GM12878 (cell line): ENCODE measurements around the gene SULT2B1. TPM values are rescaled to one million over a fixed set of nuclear protein-coding genes. Genes with fewer than 3 reads are reported as not detected.

Source experiments
- ATAC-seq: fragments of 200-7000 bp; cut with Tn5 transposase; 3 replicates; pipeline ENCODE4 v1.9.1; 2020; ENCODE audit warnings: mild to moderate bottlenecking, moderate library complexity
- BruUV-seq: library from RNA; stranded (reverse); fragments of 400-500 nt; replicated peaks from 2 replicates; lab custom pipeline; 2021; lab: Mats Ljungman, UMichigan
- CTCF ChIA-PET: fragments of 300-600 bp; sonication (Branson Sonifier 250); formaldehyde crosslinking; extraction: SDS; loops from one replicate; lab custom pipeline; 2021; ENCODE audit warnings: inconsistent platforms; lab: Yijun Ruan, JAX
- POLR2A ChIA-PET: fragments of 350-600 bp; formaldehyde crosslinking; extraction: SDS; loops from one replicate; lab custom pipeline; 2021; ENCODE audit warnings: inconsistent platforms; lab: Charles Lee
- RAD21 ChIA-PET: fragments of 300-600 bp; sonication (Branson Sonifier 250); formaldehyde crosslinking; loops from one replicate; lab custom pipeline; 2023; ENCODE audit warnings: antibody characterized with exemption; ENCODE audit not compliant: unreplicated experiment; lab: Charles Lee
- SMC1A ChIA-PET: fragments of 300-600 bp; sonication (Branson Sonifier 250); formaldehyde crosslinking; loops from one replicate; lab custom pipeline; 2023; ENCODE audit not compliant: unreplicated experiment, uncharacterized antibody; lab: Charles Lee
- DNase-seq: peaks from one replicate; pipeline ENCODE4 v3.0.0-alpha.2; 2011; ENCODE audit warnings: low read depth, low spot score
- FAIRE-seq: peaks from 3 replicates; lab custom pipeline; 2011; peaks lifted over from hg19 to GRCh38; lab: Jason Lieb, UNC
- H2AFZ ChIP-seq: 2 replicates; pipeline ENCODE4 v1.6.0; 2011; ENCODE audit warnings: low read depth, low read length, control low read depth; ENCODE audit not compliant: control insufficient read depth
- H3K27ac ChIP-seq: 2 replicates; pipeline ENCODE4 v1.5.1; 2011; ENCODE audit warnings: control low read depth; ENCODE audit not compliant: control insufficient read depth, insufficient read depth
- H3K27me3 ChIP-seq, 2 experiments: replicated peaks in 1 of 2; 2 replicates each; pipeline versions ENCODE4 v1.6.0 to v1.6.1; 2011; ENCODE audit warnings: low read length in 1 of 2; ENCODE audit not compliant: control insufficient read depth in 2 of 2, insufficient read depth in 2 of 2
- H3K36me3 ChIP-seq, 2 experiments: 2 replicates each; pipeline ENCODE4 v1.5.1; 2011; ENCODE audit warnings: low read length in 1 of 2; ENCODE audit not compliant: control insufficient read depth in 2 of 2, insufficient read depth in 2 of 2
- H3K4me1 ChIP-seq: 2 replicates; pipeline ENCODE4 v1.6.1; 2011; ENCODE audit warnings: mild to moderate bottlenecking, low read length, moderate library complexity, mixed read lengths; ENCODE audit not compliant: control insufficient read depth, insufficient read depth
- H3K4me2 ChIP-seq: 2 replicates; pipeline ENCODE4 v1.6.0; 2011; ENCODE audit warnings: control low read depth; ENCODE audit not compliant: control insufficient read depth, insufficient read depth
- H3K4me3 ChIP-seq: fragments of 200-600 bp; sonication (generic); 2 replicates; pipeline ENCODE4 v1.5.1; 2016
- H3K79me2 ChIP-seq: 2 replicates; pipeline ENCODE4 v1.6.0; 2011; ENCODE audit warnings: low read length; ENCODE audit not compliant: control insufficient read depth, insufficient read depth
- H3K9ac ChIP-seq: 2 replicates; pipeline ENCODE4 v1.8.0; 2011; ENCODE audit warnings: low read length, control low read depth, mixed read lengths; ENCODE audit not compliant: control insufficient read depth, insufficient read depth
- H3K9me3 ChIP-seq: replicated peaks from 3 replicates; pipeline ENCODE4 v1.5.1; 2011; ENCODE audit warnings: mild to moderate bottlenecking, low read length; ENCODE audit not compliant: control insufficient read depth, insufficient read depth
- H4K20me1 ChIP-seq: 2 replicates; pipeline ENCODE4 v1.6.0; 2011; ENCODE audit not compliant: control insufficient read depth, insufficient read depth
- EGR1 ChIP-seq, 2 experiments: IDR thresholded peaks; 1 replicate in 1 of 2; 2 replicates in 1 of 2; pipeline ENCODE4 v1.6.1; 2011 to 2012; ENCODE audit warnings: low read depth in 2 of 2, low read length in 2 of 2, borderline replicate concordance in 1 of 2, mild to moderate bottlenecking in 1 of 2, moderate library complexity in 1 of 2
- GATAD2B ChIP-seq: fragments of 450-650 bp; conservative IDR thresholded peaks from 2 replicates; pipeline ENCODE4 v1.6.1; 2017; ENCODE audit warnings: low read depth, mild to moderate bottlenecking, moderate library complexity
- HDGF ChIP-seq: fragments of 450-650 bp; IDR thresholded peaks from 2 replicates; pipeline ENCODE4 v1.6.1; 2016; ENCODE audit warnings: antibody characterized with exemption
- LARP7 ChIP-seq: fragments of 450-650 bp; IDR thresholded peaks from 2 replicates; pipeline ENCODE4 v1.6.1; 2017; ENCODE audit warnings: mild to moderate bottlenecking
- NR2F1 ChIP-seq: fragments of 450-650 bp; conservative IDR thresholded peaks from 2 replicates; pipeline ENCODE4 v1.6.1; 2017; ENCODE audit warnings: mild to moderate bottlenecking
- POLR2A ChIP-seq: IDR thresholded peaks from 2 replicates; pipeline ENCODE4 v1.6.1; 2011; ENCODE audit warnings: low read depth, mild to moderate bottlenecking, low read length
- SIN3A ChIP-seq: IDR thresholded peaks from 2 replicates; pipeline ENCODE4 v1.6.1; 2012; ENCODE audit warnings: low read depth, low read length, improper control_type of control experiment
- WGBS: methylation state at CpG from one replicate; pipeline ENCODE4 v1.1.6; 2016; ENCODE audit warnings: low lambda C conversion rate; ENCODE audit not compliant: insufficient replicate concordance, insufficient coverage; ENCODE audit errors: missing lambda C conversion rate; 5-methylcytosine and 5-hydroxymethylcytosine counted together
- in situ Hi-C: fragments of 300-500 bp; cut with MboI; formaldehyde crosslinking; loops from 9 replicates; pipeline ENCODE4 v1.14.3; 2018; ENCODE audit warnings: mixed read lengths
- intact Hi-C: fragments of 100-400 bp; cut with micrococcal nuclease; formaldehyde crosslinking; loops from one replicate; pipeline ENCODE4 v1.14.2; 2022; ENCODE audit not compliant: unreplicated experiment
- polyA plus RNA-seq, 11 experiments: library from polyadenylated mRNA; depleted of rRNA in 4 of 11; unstranded in 6 of 11; stranded (reverse) in 5 of 11; fragments of >200 nt; fragmentation: Nextera tagmentation in 4 of 11; fragmentation: Illumina TruSeq in 1 of 11; extraction: Ambion mirVana in 4 of 11; extraction: Trizol in 1 of 11; gene quantifications; 1 replicate in 1 of 11; 2 replicates in 10 of 11; pipeline versions ENCODE4 v1.2.1 to v1.2.3, GENCODE V29; 2011 to 2016; ENCODE audit warnings: inconsistent platforms in 2 of 11, missing spikeins in 2 of 11, low read depth in 1 of 11
- total RNA-seq, 4 experiments: library from RNA; depleted of rRNA in 3 of 4; stranded (reverse); fragments of >200 nt in 3 of 4; fragmentation: Illumina TruSeq in 1 of 4; extraction: Trizol in 1 of 4; gene quantifications; 2 replicates each; pipeline versions ENCODE4 v1.2.1 to v1.2.3, GENCODE V29; 2013 to 2021
- TF ChIP-seq, protein P1 (sequence below): fragments of 150-350 bp; IDR thresholded peaks from 2 replicates; pipeline ENCODE4 v1.6.1; 2016; ENCODE audit warnings: low read depth, low read length
- TF ChIP-seq, protein P2 (sequence below), 3 experiments: IDR thresholded peaks in 2 of 3; conservative IDR thresholded peaks in 1 of 3; 2 replicates each; pipeline ENCODE4 v1.5.1; 2011; ENCODE audit warnings: low read depth in 3 of 3, low read length in 3 of 3, mild to moderate bottlenecking in 3 of 3, control low read depth in 2 of 3, moderate library complexity in 2 of 3, inconsistent platforms in 1 of 3, mixed read lengths in 1 of 3; ENCODE audit not compliant: control insufficient read depth in 2 of 3, insufficient read depth in 1 of 3; ENCODE audit errors: extremely low read depth in 1 of 3
- TF ChIP-seq, protein P3 (sequence below): fragments of 450-650 bp; IDR thresholded peaks from 2 replicates; pipeline ENCODE4 v1.6.1; 2016; ENCODE audit warnings: mild to moderate bottlenecking
- TF ChIP-seq, protein P4 (sequence below): IDR thresholded peaks from 2 replicates; pipeline ENCODE4 v1.6.1; 2011; ENCODE audit warnings: mild to moderate bottlenecking, low read depth, low read length, moderate library complexity; ENCODE audit not compliant: insufficient replicate concordance

Gene SULT2B1
- total and polyA plus RNA-seq, 10 of the 15 experiments (the other 5 are each of a cell fraction or from before 2014, with no cell fraction given): 0.11 to 0.14 TPM; not detected in 8

DNA sequence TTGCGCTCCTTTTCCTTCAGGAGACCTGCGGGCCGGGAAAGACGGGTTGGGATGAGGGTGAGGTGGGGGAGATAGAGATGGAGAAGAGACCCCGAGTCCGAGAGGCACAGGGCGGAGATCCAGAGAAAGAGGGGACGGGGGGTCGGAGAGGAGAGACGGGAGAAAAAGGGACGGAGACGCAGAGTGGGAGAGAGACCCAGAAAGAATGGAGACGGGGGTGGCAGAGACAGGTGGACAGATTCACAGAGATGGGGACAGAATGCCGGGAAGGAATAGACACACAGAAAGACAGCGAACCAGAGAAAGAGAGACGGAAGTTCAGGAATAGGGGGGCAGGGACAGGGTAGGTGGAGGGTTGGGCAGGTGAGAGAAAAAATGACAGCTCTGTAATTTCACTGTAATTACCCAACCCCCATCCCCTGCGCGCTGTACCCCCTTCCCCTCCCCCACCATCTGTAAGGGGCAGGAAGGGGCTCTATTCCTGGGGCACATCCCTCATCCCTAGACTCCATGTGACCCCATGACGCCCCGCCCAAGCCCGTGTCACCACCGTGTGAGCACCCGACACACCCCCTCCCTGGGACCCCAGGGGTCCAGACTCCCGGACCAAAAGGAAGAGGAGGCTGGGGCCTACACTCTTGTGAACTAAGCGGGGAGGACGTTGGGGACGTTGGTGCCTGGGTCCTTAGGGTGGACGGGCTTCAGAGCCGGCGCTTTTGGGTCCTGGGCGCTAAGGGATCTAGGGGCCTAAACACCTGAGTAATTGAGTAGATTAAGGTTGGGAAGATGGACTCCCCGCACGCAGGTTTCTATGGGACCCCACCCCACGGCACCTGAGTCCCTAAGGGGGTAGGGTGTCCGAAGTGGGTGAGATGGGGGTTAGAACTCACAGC is 84.2 kb downstream of the SULT2B1 start (continued):
- TF ChIP-seq, protein P1, sequence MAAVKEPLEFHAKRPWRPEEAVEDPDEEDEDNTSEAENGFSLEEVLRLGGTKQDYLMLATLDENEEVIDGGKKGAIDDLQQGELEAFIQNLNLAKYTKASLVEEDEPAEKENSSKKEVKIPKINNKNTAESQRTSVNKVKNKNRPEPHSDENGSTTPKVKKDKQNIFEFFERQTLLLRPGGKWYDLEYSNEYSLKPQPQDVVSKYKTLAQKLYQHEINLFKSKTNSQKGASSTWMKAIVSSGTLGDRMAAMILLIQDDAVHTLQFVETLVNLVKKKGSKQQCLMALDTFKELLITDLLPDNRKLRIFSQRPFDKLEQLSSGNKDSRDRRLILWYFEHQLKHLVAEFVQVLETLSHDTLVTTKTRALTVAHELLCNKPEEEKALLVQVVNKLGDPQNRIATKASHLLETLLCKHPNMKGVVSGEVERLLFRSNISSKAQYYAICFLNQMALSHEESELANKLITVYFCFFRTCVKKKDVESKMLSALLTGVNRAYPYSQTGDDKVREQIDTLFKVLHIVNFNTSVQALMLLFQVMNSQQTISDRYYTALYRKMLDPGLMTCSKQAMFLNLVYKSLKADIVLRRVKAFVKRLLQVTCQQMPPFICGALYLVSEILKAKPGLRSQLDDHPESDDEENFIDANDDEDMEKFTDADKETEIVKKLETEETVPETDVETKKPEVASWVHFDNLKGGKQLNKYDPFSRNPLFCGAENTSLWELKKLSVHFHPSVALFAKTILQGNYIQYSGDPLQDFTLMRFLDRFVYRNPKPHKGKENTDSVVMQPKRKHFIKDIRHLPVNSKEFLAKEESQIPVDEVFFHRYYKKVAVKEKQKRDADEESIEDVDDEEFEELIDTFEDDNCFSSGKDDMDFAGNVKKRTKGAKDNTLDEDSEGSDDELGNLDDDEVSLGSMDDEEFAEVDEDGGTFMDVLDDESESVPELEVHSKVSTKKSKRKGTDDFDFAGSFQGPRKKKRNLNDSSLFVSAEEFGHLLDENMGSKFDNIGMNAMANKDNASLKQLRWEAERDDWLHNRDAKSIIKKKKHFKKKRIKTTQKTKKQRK: no peak
- peak; percentile 92 for TF ChIP-seq HDGF

DNA sequence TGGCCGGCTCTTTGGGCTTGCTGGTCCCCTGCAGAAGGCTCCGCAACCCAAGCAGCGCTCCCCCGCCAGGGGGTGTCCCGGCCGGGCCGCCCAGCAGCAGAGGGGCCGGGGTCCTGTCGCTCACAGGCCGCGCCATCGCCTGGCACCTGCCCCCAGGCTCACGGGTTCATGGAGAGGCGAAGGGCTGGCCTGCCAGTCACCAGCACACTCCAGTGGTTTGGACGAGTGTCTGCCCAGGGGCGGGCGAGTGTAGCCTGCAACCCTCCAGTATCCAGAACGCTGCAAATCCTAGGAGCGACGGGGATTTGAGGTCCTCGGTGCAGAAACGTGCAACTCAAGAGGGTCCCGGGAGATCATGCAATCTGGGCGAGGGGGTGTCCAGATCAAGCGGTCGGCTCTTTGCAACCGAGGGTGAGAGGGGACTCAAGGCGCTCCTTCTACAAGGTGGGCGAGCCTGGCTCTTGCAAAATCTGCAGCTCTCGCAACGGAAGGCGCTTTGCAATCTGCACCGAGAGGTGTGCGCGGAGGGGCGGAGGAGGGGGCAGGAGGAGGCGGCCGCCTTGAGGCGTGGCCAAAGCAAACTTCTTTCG is 85.0 kb downstream of the SULT2B1 start, which contains the start of gene DBP:
DBP (minus strand) TSS at position 521 of the 590 bp plus-strand sequence; CDS start at position 136, 385 bp downstream.
- no peaks in the 10 kb centered on the region for H3K9me3 ChIP-seq
- H3K79me2 ChIP-seq: peaks cover 5% of the 10 kb centered on the region
- peak within 1 kb of the TSS; percentile 86 for H3K4me2 ChIP-seq
- peak within 1 kb of the TSS; percentile 89 for H3K4me3 ChIP-seq
- peak within 1 kb of the TSS; percentile 93 for H3K27ac ChIP-seq
- peak within 1 kb of the TSS; percentile 71 for H2AFZ ChIP-seq
- in situ Hi-C loops: loop anchor here (25.0 kb wide), 1 partner anchor 1250 kb away; the partner anchor contains the start of genes AKT1S1, IL4I1 and TBC1D17
- no peaks in the 10 kb centered on the region for H3K27me3 ChIP-seq
- ChIA-PET SMC1A (interaction anchor here (1.3 kb wide), 1 partner anchor 8 kb away, joined by 4 read pairs; the partner anchor contains the start of gene CA11), POLR2A (interaction anchor here (0.6 to 1.3 kb wide), 6 partner anchors 9 to 328 kb away, joined by 3 to 11 read pairs (median 4); partner anchors contain the start of gene FTL), CTCF (no interaction called here), RAD21 (interaction anchor here (1.3 kb wide), 1 partner anchor 356 kb away, joined by 3 read pairs; the partner anchor contains the start of genes GYS1 and RUVBL2)
- intact Hi-C loops: loop anchor here (10.0 kb wide), 1 partner anchor 328 kb away; the partner anchor contains the start of gene FTL
- no peak for FAIRE-seq
- H3K9ac ChIP-seq: peak within 1 kb of the TSS; percentile 72
- no peaks in the 10 kb centered on the region for H3K36me3 ChIP-seq
- peaks cover 28% of the 10 kb centered on the region for H3K4me1 ChIP-seq
- WGBS: under 1% methylated on average over 40 of the region's 40 CpGs
- no TSS peak for BruUV-seq
- H4K20me1 ChIP-seq: no peaks in the 10 kb centered on the region
- DNase-seq: no peak
- peak; percentile 4; the same call in 2 of the 3 replicates for ATAC-seq
- TF ChIP-seq, protein P2, sequence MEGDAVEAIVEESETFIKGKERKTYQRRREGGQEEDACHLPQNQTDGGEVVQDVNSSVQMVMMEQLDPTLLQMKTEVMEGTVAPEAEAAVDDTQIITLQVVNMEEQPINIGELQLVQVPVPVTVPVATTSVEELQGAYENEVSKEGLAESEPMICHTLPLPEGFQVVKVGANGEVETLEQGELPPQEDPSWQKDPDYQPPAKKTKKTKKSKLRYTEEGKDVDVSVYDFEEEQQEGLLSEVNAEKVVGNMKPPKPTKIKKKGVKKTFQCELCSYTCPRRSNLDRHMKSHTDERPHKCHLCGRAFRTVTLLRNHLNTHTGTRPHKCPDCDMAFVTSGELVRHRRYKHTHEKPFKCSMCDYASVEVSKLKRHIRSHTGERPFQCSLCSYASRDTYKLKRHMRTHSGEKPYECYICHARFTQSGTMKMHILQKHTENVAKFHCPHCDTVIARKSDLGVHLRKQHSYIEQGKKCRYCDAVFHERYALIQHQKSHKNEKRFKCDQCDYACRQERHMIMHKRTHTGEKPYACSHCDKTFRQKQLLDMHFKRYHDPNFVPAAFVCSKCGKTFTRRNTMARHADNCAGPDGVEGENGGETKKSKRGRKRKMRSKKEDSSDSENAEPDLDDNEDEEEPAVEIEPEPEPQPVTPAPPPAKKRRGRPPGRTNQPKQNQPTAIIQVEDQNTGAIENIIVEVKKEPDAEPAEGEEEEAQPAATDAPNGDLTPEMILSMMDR (IDR thresholded peaks at IDR 0.05 in 2 of 3, conservative IDR thresholded peaks at IDR 0.05 in 1 of 3; ENCODE audit: control insufficient read depth in 2 of 3, extremely low read depth in 1 of 3, insufficient read depth in 1 of 3, low read depth in 3 of 3, low read length in 3 of 3): 0 out of 6 replicates have a peak, but pooled peaks of 2 of the 3 experiments have one; percentile 5 to 8
- TF ChIP-seq, protein P3, sequence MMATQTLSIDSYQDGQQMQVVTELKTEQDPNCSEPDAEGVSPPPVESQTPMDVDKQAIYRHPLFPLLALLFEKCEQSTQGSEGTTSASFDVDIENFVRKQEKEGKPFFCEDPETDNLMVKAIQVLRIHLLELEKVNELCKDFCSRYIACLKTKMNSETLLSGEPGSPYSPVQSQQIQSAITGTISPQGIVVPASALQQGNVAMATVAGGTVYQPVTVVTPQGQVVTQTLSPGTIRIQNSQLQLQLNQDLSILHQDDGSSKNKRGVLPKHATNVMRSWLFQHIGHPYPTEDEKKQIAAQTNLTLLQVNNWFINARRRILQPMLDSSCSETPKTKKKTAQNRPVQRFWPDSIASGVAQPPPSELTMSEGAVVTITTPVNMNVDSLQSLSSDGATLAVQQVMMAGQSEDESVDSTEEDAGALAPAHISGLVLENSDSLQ: peak; percentile 84
- TF ChIP-seq, protein P4, sequence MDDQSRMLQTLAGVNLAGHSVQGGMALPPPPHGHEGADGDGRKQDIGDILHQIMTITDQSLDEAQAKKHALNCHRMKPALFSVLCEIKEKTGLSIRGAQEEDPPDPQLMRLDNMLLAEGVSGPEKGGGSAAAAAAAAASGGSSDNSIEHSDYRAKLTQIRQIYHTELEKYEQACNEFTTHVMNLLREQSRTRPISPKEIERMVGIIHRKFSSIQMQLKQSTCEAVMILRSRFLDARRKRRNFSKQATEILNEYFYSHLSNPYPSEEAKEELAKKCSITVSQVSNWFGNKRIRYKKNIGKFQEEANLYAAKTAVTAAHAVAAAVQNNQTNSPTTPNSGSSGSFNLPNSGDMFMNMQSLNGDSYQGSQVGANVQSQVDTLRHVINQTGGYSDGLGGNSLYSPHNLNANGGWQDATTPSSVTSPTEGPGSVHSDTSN: peak; percentile 44
- TF ChIP-seq LARP7 (no peak; the same call in 1 of the 2 replicates), POLR2A (peak; percentile 65; the same call in 1 of the 2 replicates), NR2F1 (no peak), GATAD2B (0 out of 2 replicates have a peak, but pooled peaks have one; percentile 57), EGR1 (IDR thresholded peaks at IDR 0.05; ENCODE audit: borderline replicate concordance in 1 of 2, low read depth in 2 of 2, low read length in 2 of 2) (peak in 1 of 2 experiments; percentile 50; a peak in 1 of 3 replicates), SIN3A (0 out of 2 replicates have a peak, but pooled peaks have one; percentile 30)
